Stimulated activated CD8-positive, alpha-beta memory T cell treated with anti-CD3 and anti-CD28 coated beads, Interleukin-7, amount 100 ng/mL, for 48 hours (primary cell): ENCODE data around the gene MREG.
"Not testable (repeated sequence)": the region's sequence is repeated elsewhere in the genome, so short reads cannot be mapped to it uniquely, and the experiment has no call there.

Source experiments
- DNase-seq, 2 donors: peaks; one replicate each; pipeline ENCODE4 v3.0.0-alpha.2; 2020; ENCODE audit warnings: low read depth in 1 of 2; ENCODE audit errors: extremely low read depth in 1 of 2

The MREG gene

DNA sequence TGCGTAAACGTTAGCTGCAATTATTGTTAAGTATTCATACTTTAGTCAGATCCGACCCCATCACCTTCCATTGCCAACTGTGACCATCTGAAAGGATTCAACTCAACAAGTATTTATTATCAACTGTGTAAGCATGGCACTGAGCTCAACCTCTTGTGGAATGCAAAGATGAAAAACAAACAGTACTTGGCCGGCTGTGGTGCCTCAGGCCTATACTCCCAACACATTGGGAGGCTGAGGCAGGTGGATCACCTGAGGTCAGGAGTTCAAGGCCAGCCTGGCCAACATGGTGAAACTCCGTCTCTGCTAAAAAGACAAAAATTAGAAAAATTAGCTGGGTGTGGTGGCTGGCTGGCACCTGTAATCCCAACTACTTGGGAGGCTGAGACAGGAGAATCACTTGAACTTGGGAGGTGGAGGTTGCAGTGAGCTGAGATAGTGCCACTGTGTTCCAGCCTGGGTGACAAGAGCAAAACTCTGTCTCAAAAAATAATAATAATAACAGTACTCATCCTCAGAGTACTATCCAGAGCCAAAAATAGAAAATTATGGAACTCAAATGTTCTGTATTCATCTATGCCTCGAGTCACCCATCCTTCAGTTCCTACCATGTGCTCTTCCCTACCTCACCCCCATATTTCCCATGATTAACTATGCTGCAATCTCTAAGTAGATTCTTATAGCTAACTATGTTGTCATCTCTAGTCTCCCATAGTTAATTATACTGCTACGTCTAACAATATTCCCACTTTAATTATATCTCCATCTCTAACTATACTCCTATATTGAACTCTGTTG is 8.6 kb upstream of the MREG start:
- no peak for DNase-seq

DNA sequence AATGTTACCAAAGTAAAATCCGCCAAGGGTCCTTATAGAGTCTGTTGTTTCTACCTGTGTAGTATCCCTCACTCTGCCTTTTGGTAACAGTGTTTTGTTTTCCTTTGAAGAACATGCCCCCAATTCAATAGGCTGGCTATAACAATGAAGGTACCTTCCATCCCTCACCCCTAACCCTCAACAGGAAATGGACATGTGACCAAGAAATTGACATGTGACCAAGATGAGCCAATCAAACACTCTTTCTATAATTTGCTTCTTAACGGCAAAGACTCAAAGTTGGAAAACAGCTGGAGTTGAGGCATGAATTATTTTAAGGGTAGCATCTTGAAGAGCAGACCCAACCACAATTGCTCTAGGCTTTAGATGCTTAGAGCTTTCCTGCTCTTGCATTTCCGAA is 5.4 kb upstream of the MREG start:
- no peak for DNase-seq

DNA sequence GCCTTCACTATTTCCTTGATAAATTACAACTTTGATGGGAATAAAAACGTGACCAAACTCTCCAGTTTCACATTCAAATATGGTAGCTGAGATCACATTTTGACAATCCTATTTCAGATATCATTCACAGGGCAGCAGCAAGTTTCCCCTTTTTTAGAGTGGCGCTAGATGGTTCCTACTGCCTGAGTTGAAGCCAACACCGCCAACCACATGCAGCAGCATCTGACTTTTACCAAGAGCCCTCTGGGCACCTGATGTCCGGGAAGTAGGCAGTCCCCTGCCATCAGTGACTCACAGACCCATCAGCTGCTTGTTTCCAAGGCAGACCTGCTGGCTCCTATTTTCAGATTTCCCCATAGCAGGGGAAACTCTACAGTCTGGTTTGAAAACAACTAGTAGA is 4.0 kb upstream of the MREG start:
- peak in 1 of 2 donors; percentile 44 for DNase-seq

DNA sequence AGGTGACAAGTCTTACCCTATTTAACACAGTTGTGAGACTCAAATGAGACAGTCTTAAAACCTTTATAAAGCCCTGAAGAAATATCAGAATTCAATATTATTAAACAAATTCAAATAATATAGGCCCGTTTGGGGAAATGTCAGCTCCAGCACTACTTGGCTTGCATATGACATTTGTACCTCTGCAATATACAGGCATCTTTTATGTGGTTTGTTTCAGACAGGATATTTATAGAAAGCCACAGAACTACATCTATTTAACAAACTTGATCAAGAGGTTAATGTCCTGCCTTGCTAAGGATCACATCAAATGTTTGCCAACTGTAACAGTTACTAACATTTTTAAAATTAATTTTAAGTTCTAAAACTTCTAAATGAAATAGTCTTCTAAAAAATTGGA is 3.2 kb upstream of the MREG start:
- DNase-seq, result no peak

DNA sequence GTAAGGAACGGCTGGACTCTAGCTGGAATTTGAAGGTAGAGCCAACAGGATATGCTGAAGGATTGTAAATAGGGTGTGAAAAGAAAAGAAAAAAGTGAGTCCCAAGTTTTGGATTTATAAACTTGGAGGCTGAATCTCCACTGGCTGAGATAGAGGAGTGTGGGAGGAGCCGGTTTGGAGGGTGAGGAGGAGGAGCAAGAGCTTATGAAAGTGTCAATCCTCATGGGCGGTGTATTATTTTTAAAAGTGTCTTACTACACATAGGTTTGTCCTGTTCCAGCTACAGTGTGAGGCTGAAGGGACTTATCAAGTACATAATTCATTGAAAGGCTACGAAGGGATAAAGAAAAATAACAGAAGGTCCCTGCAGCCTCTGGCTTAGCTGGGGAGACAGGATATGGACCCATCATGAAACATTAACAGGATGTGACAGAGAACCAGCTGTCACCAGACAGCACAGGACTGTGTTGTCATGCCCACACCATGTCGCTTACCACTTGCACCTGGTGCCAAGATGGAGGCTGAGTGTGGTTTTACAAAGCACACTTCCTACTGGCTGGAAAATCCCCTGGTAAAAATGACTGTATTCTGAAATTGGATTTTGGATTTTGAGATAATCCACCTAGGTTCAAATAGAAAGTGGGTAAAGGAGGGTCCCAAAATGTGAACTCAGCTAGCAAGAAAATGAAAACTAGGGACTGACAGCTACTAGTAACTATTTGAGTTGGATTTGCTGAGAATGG is 2.5 kb upstream of the MREG start:
- peak in 1 of 2 donors; percentile 55 for DNase-seq

DNA sequence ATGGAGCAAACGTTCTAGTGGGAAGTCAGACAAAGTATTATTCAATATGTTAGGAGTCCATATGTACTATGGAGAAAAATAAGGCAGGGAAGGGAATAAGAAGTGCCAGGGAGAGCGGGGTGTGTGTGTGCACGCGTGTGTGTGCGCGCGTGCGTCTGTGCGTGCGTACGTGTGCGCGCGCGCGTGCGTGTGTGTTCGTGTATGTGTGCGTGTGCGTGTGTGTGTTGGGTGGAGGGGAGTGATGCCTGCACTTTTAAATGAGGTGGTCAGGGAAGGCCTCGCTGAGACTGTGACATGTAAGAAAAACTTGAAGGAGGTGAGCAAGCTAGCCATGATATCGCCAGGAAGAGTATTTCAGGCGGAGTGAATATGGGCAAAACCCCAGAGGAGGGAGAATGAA is 1.6 kb upstream of the MREG start:
- no peak for DNase-seq

DNA sequence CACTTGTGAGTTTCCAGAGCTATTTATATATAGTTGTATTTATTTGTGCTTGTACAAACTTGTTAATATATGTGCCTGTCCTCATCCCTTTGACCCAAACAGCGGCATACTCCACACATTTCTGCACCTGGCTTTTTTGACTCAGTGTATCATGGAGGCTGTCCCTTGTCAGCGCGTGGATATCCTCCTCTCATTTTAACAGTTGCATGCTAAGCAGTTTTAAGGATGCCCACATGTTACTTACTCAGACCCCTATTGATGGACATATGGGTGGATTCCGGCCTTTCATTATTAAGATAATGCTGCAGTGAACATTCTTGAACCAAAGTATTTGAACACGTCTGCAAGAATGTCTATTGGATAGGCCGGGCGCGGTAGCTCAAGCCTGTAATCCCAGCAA is 655 bp upstream of the MREG start:
- DNase-seq, result no peak

DNA sequence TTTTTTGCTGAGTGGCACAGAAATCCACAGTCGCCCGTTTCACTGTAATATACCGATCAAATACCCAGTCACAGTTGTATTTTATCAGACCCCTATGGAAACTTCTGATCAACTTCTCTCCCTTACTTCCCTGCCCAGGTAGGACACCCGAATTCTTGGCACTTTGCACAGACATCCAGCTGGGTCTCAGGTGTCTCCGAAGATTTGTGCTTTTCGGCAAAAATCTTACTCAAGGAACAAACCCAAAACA is 596 bp downstream of the MREG start:
- DNase-seq, result no peak

DNA sequence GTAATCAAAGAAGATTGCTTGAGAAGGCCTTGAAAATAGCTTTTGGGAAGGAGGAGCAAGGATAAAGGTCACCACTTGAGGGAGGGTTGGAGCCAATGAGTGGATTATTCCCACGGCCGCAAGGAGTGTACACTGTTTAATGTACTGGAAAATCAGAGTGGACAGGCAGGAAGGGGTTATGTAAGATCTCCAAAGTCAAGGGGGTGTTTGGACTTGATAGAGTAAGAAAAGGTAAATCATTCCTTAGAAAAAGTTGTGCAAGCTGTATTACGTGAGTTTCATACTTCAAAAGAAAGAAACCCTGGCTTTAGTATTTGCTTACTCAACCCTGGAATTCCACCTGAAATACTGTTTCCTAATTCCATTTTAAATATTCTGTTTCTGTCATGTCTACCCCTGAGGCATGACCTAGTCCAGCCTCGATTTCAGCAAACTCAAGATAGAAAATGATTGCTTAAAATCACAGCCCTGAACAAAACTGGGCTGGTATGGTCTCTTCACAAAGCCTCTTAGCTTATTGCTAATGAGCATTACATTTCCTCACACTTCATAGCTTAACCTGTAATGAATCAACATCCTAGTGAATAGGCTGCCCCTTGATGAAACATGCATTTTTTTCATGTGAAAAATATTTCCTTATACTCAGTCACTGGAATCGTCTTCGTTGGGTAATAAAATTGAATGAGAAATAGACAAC is 1.1 kb downstream of the MREG start:
- no peak for DNase-seq

DNA sequence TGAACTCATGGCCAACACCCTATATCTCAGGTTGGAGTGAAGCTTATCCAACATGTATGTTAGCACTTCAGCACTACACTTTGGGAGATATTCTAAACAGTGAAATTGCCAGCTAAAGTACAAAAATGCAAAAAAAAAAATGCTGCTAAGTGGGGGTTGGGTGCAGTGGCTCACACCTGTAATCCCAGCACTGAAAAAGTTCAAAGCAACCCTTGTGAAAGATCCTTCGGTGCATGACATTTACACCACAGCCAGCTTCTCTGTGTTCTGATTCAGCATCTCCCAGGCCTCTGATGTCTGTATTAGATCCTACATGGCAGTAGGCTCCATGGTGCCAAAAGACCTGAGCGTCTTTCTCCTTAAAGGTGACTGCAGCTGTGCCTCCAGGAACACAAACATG is 4.1 kb downstream of the MREG start:
- DNase-seq, result not testable (repeated sequence)

DNA sequence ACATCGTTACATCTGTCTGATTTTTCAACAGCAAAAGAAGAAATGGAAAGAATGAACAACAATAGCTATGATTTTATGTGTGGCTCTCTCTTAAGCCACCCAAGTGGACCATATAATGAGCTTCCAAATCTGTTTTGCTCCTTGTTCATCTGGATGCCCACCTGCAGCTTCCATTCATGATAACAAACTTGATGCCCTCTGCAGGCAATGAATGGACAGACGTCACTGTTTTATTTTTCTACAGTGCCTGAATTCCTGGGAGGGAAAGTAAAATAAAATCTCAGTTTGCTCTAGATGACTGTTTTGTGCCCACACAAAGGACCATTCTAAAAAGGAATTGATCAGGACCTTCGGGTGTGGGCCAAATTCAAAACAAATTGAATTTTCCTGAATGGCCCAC is 5.0 kb downstream of the MREG start:
- no peak for DNase-seq

DNA sequence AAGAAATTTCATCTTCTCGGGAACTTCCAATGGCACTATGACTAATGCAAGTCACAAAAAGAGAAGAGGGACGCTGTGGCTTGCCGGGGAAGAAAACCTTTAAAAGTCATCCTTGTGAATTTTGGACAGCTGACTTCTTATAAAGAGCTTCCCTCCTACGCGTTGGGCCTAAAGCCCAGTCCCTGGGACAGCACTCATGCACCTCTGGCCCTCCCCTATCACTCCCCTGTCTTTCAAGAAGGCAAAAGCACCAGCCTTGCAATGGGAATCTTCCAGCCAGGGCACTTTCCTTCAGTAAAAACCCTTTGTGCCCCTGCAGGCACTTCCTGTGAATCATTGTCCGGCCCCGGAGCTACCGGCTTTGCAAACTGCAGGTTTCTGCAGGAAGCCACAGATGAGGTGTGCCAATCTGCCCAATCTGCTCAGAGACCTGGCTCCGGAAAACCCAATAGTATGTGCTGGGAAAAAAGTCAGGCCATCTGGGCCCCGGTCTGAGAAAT is 7.1 kb downstream of the MREG start:
- DNase-seq, result peak in 1 of 2 donors; percentile 62

DNA sequence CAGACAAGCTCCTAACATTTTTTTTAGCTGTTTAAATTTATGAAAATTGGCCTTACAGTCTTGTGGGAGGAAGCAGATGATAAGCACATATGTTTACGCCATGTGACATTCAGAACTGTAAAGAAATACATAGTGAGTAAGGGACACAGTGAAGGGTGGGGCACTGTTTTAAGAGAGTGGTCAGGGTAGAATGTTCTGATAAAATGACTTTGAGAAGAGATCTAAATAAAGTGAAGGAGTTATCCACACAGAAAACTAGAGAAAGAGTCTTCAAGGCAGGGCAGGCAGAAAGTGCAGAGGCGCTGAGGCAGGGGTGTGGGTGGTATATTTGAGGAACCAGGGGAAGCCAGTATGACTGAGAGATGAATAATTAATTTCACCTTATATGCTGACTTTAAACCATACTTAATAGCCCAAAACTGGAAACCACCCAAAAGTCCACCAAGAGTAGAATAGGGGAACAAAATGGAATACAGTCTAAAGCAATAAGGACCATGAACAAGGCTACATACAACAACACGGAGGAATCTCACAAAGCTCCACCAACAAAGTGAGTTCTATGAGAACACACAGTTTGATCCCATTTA is 8.6 kb downstream of the MREG start:
- peak in 1 of 2 donors; percentile 20 for DNase-seq

DNA sequence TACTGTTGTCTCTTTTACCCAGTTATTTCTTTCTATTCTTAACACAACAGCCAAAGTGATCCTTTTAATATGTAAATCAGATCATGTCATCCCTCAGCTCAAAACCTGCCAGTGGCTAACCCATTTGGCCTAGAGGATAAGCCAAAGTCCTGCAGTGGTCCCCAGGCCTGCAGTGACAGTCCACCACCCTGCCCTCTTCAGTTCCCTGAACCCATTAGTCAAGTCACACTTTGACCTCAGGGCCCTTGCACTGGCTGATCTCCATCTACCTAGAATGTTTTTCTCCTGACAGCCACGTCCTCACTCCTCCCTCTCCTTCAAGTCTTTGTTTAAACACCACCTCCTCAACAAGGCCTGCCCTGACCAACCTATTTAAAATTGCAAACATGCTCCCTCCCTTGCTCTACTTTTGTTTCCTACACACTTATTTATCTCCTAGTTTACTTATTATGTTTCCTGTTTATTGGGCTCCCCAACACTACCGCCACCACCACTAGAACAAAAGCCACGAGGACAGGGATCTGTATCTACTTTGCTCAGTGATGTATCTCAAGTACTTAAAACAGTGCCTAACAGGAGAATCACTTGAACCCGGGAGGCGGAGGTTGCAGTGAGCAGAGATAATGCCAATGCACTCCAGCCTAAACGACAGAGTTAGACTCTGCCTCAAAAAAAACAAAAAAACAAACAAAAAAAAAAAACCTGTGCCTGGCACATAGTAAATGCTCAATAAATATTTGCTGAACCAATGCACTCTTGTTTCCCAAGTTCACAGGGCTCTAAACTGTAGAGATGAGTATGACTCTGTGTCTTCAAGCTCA is 9.3 kb downstream of the MREG start:
- DNase-seq, result no peak

DNA sequence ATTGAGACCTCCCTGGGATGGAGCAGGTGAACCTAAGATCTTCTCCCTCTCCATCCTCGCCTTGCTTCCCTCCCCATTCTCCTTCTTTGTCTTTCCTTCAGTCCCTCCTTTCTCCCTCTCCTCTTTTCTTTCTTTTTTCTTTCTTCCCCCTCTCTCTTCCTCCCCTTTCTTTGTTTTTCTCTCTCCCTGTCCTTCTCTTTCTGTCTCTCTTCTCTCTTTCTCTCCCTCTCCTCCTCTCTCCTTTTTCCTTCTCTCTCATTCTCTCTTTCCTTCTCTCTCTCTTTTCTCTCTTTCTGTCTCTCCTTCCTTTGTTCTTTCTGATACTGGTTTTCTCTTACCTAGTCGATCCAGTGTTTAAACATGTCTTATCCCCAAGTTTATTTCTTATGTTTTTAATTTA is 10.7 kb downstream of the MREG start:
- no peak for DNase-seq

DNA sequence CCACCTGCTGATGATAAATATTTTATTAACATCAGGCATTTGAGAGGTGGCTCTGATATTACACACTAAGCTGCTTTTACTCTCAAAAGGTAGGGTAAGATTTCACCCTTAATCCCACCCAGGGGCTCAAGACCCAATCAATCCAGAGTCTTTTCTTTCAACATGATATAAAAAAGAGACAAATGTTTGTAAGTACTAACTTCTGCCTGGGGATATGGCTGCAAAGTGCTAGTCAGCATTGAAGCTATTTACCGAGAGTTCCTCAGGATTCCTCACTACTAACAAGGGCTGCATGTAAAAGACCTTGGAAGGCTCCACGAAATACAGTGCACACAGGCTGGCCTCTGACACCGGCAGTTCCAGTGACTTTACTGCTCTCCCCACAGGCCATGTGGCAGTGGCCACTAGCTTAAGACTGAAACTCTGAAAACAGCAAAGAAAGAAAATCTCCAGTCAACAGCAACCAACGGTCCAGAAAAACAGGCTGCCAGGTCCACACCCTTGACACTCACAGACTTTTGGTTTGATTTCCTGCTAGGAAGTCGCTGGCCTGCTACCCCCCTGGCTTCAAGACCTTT is 11.2 kb downstream of the MREG start:
- no peak for DNase-seq

DNA sequence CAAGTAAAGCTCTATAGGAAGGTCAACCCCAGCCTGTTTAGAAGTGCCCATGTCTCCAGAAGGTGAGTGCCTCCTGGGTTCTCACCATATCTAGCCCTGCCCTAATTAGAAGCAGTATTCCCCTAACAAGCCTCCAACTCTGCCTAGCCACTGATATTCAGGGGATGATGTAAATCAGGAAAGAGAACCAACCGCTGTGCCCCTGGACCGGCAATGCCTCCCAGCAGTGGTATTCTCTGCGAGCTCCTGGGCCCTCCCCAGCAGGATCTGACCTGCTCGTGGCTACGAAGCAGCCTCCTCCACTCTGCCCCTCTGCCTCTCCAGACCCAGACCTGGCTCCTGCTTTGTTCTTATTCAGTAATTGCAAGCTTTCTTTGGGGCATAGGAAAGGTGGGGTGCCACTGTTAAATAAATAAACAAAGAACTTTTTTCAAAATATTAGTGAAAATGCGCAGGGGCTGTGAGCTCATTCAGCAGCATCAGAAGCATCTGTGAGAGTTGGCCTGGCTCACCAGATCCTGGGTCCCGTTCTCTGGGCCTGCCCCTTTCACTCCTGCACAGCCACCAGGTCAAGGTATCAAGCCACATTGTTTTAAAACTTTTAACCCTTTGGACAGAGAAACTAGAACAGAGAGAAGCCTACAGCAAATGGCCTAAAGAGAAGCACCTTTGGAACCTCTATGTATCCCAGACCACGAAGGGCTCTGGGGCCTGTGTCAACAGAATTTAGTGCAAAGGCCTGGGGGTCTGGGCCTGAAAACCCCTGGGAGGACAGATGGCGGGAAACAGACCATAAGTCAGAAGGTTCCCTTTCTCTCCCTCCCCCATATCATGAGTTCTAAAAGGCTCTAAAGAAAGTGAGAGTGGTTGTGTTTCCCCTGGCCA is 11.9 kb downstream of the MREG start:
- DNase-seq, result no peak

DNA sequence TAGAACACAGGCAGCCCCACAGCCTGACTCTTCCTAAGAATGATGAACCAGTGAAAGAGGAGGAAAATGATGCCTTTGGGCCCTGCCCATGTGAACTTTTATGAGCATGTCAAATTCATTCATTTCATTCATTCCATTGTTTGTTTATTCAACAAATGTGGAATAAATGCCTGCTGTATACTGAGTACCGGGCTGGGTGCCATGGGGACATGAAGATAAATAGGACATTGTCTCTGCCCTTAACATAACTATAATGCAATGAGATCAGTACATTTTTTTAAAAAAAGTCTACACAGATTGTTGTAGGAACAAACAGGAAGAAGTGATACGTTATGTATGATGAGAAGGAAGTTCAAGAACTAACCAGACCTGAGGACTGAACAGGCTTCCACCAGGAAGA is 14.7 kb downstream of the MREG start:
- DNase-seq, result no peak

DNA sequence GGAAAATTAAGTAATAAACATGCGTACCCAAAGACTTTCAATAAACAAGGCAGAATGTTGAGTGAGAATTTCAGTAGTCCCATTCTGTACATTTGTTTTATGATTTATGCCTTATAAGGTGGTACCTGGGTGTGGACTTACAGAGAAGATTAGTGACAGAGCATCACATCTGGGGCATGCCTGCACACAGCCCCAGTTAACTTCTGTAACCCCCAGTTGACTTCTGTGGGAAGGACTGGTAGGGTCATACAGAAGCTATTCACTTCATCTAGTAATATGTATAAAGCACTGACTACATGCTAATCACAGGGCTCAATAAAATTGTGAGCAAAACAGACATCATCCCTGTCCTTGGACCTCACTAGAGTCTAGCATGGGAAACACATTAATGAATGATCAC is 16.1 kb downstream of the MREG start:
- no peak for DNase-seq
